Measurements from ENCODE around the gene BECN2.

The BECN2 gene

GRCh38 chr1:241927321-241927720, 30.2 kb upstream of the BECN2 start:
- H3K4me1 ChIP-seq (ENCODE audit: insufficient read depth, low read length, severe bottlenecking): no peaks in the 10 kb centered on the region
- H3K4me2 ChIP-seq (ENCODE audit: low read length): no peak overlapping the region
- no peaks in the 10 kb centered on the region for H3K36me3 ChIP-seq (ENCODE audit: insufficient read depth, low read length)
- H3F3A ChIP-seq (ENCODE audit: insufficient read depth, low read length): no peaks in the 10 kb centered on the region
- no peak overlapping the region for H2AFZ ChIP-seq (ENCODE audit: low read length)
- H3K27me3 ChIP-seq (ENCODE audit: insufficient read depth, low read length): no peaks in the 10 kb centered on the region
- no peak overlapping the region for H3K4me3 ChIP-seq (ENCODE audit: low read depth, low read length, poor library complexity, severe bottlenecking)
- no peak overlapping the region for H3K9ac ChIP-seq (ENCODE audit: low read length)
- H3K9me2 ChIP-seq (ENCODE audit: low read depth, low read length): no peaks in the 10 kb centered on the region
- no peaks in the 10 kb centered on the region for H4K20me1 ChIP-seq (ENCODE audit: insufficient read depth, low read length)
- no peaks in the 10 kb centered on the region for H3K9me3 ChIP-seq (ENCODE audit: low read length)
- H3K79me2 ChIP-seq (ENCODE audit: insufficient read depth, low read length): no peaks in the 10 kb centered on the region
- H3K27ac ChIP-seq (ENCODE audit: low read depth, low read length, poor library complexity, severe bottlenecking): no peak overlapping the region
- TF ChIP-seq EZH2 (IDR thresholded peaks at IDR 0.05; ENCODE audit: borderline replicate concordance, low read length) (no peak), CTCF (IDR thresholded peaks at IDR 0.05; ENCODE audit: low read length) (no peak)

GRCh38 chr1:241932845-241933244, 24.7 kb upstream of the BECN2 start:
- Histone ChIP-seq H3F3A (ENCODE audit: insufficient read depth, low read length) (no peaks in the 10 kb centered on the region), H3K9ac (ENCODE audit: low read length) (no peak overlapping the region), H3K9me2 (ENCODE audit: low read depth, low read length) (no peaks in the 10 kb centered on the region), H3K36me3 (ENCODE audit: insufficient read depth, low read length) (no peaks in the 10 kb centered on the region), H3K27ac (ENCODE audit: low read depth, low read length, poor library complexity, severe bottlenecking) (no peak overlapping the region), H3K4me1 (ENCODE audit: insufficient read depth, low read length, severe bottlenecking) (no peaks in the 10 kb centered on the region), H3K27me3 (ENCODE audit: insufficient read depth, low read length) (peaks cover 5% of the 10 kb centered on the region), H2AFZ (ENCODE audit: low read length) (no peak overlapping the region), H4K20me1 (ENCODE audit: insufficient read depth, low read length) (no peaks in the 10 kb centered on the region), H3K9me3 (ENCODE audit: low read length) (no peaks in the 10 kb centered on the region), H3K79me2 (ENCODE audit: insufficient read depth, low read length) (no peaks in the 10 kb centered on the region), H3K4me2 (ENCODE audit: low read length) (no peak overlapping the region), H3K4me3 (ENCODE audit: low read depth, low read length, poor library complexity, severe bottlenecking) (no peak overlapping the region)
- TF ChIP-seq EZH2 (IDR thresholded peaks at IDR 0.05; ENCODE audit: borderline replicate concordance, low read length): no peak
- TF ChIP-seq CTCF (IDR thresholded peaks at IDR 0.05; ENCODE audit: low read length): no peak

GRCh38 chr1:241934201-241934848, 23.2 kb upstream of the BECN2 start:
- TF ChIP-seq EZH2 (IDR thresholded peaks at IDR 0.05; ENCODE audit: borderline replicate concordance, low read length) (no peak), CTCF (IDR thresholded peaks at IDR 0.05; ENCODE audit: low read length) (no peak)
- Histone ChIP-seq H3F3A (ENCODE audit: insufficient read depth, low read length) (no peaks in the 10 kb centered on the region), H3K27me3 (ENCODE audit: insufficient read depth, low read length) (peaks cover 5% of the 10 kb centered on the region), H3K4me3 (ENCODE audit: low read depth, low read length, poor library complexity, severe bottlenecking) (no peak overlapping the region), H3K9ac (ENCODE audit: low read length) (no peak overlapping the region), H3K27ac (ENCODE audit: low read depth, low read length, poor library complexity, severe bottlenecking) (no peak overlapping the region), H4K20me1 (ENCODE audit: insufficient read depth, low read length) (no peaks in the 10 kb centered on the region), H2AFZ (ENCODE audit: low read length) (no peak overlapping the region), H3K9me2 (ENCODE audit: low read depth, low read length) (no peaks in the 10 kb centered on the region), H3K9me3 (ENCODE audit: low read length) (0 out of 2 replicates have a peak, but pooled peaks cover 4% of the 10 kb centered on the region), H3K36me3 (ENCODE audit: insufficient read depth, low read length) (no peaks in the 10 kb centered on the region), H3K4me2 (ENCODE audit: low read length) (no peak overlapping the region), H3K4me1 (ENCODE audit: insufficient read depth, low read length, severe bottlenecking) (no peaks in the 10 kb centered on the region), H3K79me2 (ENCODE audit: insufficient read depth, low read length) (no peaks in the 10 kb centered on the region)
